A673 (cell line): ENCODE results near the gene RFC2. TPM values are rescaled to one million over a fixed set of nuclear protein-coding genes. Genes with fewer than 3 reads are reported as not detected.

Experiments
- BruUV-seq: library from RNA; stranded (reverse); fragments of 400-500 nt; replicated peaks from 2 replicates; lab custom pipeline; 2021; lab: Mats Ljungman, UMichigan
- CTCF ChIA-PET: fragments of 300-600 bp; sonication (Branson Sonifier 250); formaldehyde crosslinking; loops from one replicate; lab custom pipeline; 2022; ENCODE audit warnings: antibody characterized with exemption; lab: Charles Lee
- POLR2A ChIA-PET: fragments of 300-600 bp; sonication (Branson Sonifier 250); formaldehyde crosslinking; loops from one replicate; lab custom pipeline; 2022; ENCODE audit warnings: antibody characterized with exemption; ENCODE audit not compliant: low non-redundant PET; lab: Charles Lee
- DNase-seq: peaks from one replicate; pipeline ENCODE4 v3.0.0-alpha.2; 2015; ENCODE audit warnings: low spot score
- H3K27ac ChIP-seq: fragments of 200-600 bp; sonication (generic); 2 replicates; pipeline ENCODE4 v1.5.1; 2016; ENCODE audit warnings: mixed run types, low read depth, mild to moderate bottlenecking, mixed read lengths, antibody characterized with exemption, low read length; ENCODE audit not compliant: poor library complexity, severe bottlenecking
- H3K27me3 ChIP-seq: fragments of 200-600 bp; sonication (generic); replicated peaks from 2 replicates; pipeline ENCODE4 v1.6.1; 2017; ENCODE audit warnings: mixed run types, low read depth, mild to moderate bottlenecking, mixed read lengths, antibody characterized with exemption, low read length; ENCODE audit not compliant: insufficient read depth, poor library complexity
- H3K36me3 ChIP-seq: fragments of 200-600 bp; sonication (generic); 2 replicates; pipeline ENCODE4 v1.6.1; 2016; ENCODE audit warnings: mixed run types, mild to moderate bottlenecking, mixed read lengths, antibody characterized with exemption, low read length; ENCODE audit not compliant: insufficient read depth, poor library complexity, severe bottlenecking
- H3K4me1 ChIP-seq: fragments of 200-600 bp; sonication (generic); 2 replicates; pipeline ENCODE4 v1.6.1; 2017; ENCODE audit warnings: mixed run types, mild to moderate bottlenecking, mixed read lengths, antibody characterized with exemption, low read length; ENCODE audit not compliant: insufficient read depth, poor library complexity, severe bottlenecking
- H3K4me3 ChIP-seq: fragments of 200-600 bp; sonication (generic); 2 replicates; pipeline ENCODE4 v1.5.1; 2016; ENCODE audit warnings: low read depth, mixed run types, mild to moderate bottlenecking, mixed read lengths, low read length; ENCODE audit not compliant: poor library complexity, severe bottlenecking
- H3K9me3 ChIP-seq: fragments of 200-600 bp; sonication (generic); 2 replicates; pipeline ENCODE4 v1.6.1; 2016; ENCODE audit warnings: mixed run types, low read depth, mild to moderate bottlenecking, mixed read lengths, antibody characterized with exemption, low read length; ENCODE audit not compliant: poor library complexity, severe bottlenecking
- EZH2 ChIP-seq: fragments of 200-600 bp; sonication (generic); IDR thresholded peaks from 2 replicates; pipeline ENCODE4 v1.6.1; 2017; ENCODE audit warnings: borderline replicate concordance, low read depth, mild to moderate bottlenecking, mixed read lengths, antibody characterized with exemption, low read length; ENCODE audit not compliant: poor library complexity, severe bottlenecking
- intact Hi-C: fragments of 100-400 bp; cut with micrococcal nuclease; formaldehyde crosslinking; loops from one replicate; pipeline ENCODE4 v1.10.0; 2022; ENCODE audit not compliant: unreplicated experiment
- total RNA-seq: library from RNA; stranded (reverse); gene quantifications from 2 replicates; pipeline ENCODE4 v1.2.3, GENCODE V29; 2021
- TF ChIP-seq, protein P1 (sequence below): fragments of 300-800, 200-600 bp; sonication (generic); conservative IDR thresholded peaks from 2 replicates; pipeline ENCODE4 v1.5.1; 2017; ENCODE audit warnings: low read depth, mild to moderate bottlenecking, antibody characterized with exemption, low read length, moderate library complexity, mixed read lengths

Gene RFC2
- total RNA-seq, 1 experiment from 2014 or later = 125 TPM

DNA sequence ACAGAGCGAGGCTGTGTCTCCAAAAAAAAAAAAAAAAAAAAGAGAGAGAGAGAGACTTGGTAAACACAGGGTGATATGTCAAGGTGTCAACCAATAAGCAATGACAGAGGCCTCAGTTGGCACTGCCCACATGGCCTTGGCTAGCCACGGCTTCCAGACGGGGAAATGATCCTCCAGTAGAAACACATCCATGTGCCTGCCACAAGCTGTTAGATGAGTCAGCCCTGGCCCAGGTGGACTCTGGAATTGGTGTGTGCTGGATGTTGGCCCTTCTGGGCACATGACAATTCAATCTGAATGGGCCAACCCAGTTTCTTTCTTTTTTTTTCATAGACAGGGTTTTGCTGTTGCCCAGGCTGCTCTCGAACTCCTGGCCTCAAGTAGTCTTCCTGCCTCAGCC is 13.7 kb downstream of the RFC2 start:
- DNase-seq = no peak
- Histone ChIP-seq H3K36me3 (peaks cover 96% of the 10 kb centered on the region), H3K4me3 (no peak overlapping the region), H3K27ac (no peak overlapping the region), H3K4me1 (no peaks in the 10 kb centered on the region), H3K9me3 (no peaks in the 10 kb centered on the region), H3K27me3 (no peaks in the 10 kb centered on the region)
- ChIA-PET POLR2A (no interaction called here), CTCF (interaction anchor here (0.7 kb wide), 1 partner anchor 198 kb away, joined by 3 read pairs; no protein-coding TSS in a partner anchor)
- no peak for TF ChIP-seq EZH2
- TF ChIP-seq, protein P1, sequence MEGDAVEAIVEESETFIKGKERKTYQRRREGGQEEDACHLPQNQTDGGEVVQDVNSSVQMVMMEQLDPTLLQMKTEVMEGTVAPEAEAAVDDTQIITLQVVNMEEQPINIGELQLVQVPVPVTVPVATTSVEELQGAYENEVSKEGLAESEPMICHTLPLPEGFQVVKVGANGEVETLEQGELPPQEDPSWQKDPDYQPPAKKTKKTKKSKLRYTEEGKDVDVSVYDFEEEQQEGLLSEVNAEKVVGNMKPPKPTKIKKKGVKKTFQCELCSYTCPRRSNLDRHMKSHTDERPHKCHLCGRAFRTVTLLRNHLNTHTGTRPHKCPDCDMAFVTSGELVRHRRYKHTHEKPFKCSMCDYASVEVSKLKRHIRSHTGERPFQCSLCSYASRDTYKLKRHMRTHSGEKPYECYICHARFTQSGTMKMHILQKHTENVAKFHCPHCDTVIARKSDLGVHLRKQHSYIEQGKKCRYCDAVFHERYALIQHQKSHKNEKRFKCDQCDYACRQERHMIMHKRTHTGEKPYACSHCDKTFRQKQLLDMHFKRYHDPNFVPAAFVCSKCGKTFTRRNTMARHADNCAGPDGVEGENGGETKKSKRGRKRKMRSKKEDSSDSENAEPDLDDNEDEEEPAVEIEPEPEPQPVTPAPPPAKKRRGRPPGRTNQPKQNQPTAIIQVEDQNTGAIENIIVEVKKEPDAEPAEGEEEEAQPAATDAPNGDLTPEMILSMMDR = no peak
- no TSS peak for BruUV-seq
- intact Hi-C loops = no loop called here

DNA sequence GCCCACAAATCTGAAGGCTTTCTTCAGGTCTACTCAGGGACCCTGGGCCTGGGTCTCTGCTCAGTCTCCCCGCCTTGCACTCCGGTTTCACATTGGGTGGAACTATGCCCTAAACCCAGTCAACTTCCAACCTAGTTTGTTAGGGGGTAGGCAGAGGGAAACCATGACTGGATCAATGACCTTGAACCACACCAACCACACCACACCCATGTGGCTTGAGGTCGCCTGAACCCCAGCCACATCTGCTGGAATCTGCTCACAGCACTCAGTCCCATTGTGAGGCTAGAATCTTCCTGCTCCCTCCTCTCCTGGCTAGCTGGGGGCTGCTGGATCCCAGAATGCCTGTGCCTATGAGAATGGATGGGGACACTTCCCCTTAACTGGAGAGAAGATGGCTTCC is 17.9 kb downstream of the RFC2 start:
- Histone ChIP-seq H3K27me3 (no peaks in the 10 kb centered on the region), H3K4me3 (no peak overlapping the region), H3K4me1 (no peaks in the 10 kb centered on the region), H3K27ac (no peak overlapping the region), H3K9me3 (no peaks in the 10 kb centered on the region), H3K36me3 (peaks cover 87% of the 10 kb centered on the region)
- TF ChIP-seq EZH2 = no peak
- TF ChIP-seq, protein P1 = no peak
- intact Hi-C loops = no loop called here
- DNase-seq = no peak
- BruUV-seq = no TSS peak
- CTCF ChIA-PET = no interaction called here
- POLR2A ChIA-PET = no interaction called here

DNA sequence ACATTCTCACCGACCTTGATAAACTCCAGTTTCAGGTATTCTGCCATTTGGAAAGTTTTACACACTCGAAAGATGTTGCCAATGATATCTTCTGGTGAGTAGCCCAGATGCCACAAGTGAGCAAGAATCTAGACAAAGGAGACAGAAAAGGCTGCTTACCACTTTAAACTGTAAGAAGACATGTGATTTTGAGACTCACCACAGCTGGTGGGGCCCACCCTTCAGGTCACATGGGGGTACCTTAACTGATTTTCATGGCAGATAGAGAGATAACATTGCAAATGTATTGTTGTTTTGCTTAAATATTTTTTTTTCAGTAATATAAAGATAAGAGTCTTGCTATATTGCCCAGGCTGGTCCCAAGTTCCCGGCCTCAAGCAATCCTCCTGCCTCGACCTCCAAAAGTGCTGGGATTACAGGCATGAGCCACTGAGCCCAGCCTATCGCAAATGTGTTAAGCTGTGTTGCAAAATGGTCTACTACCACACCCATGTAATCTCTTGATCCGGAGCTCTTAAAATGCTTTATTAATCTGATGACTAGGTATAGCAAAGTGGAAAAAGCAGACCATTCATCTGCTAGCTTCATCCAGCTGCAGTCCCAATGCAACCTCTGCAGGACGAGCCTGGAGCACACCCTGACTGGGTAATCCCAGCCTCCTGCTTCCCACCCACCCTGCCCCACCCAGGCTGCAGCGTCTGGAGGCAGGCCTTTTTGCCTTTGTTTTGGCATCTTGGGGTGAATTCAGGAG is 18.5 kb downstream of the RFC2 start:
- POLR2A ChIA-PET = no interaction called here
- Histone ChIP-seq H3K27ac (no peak overlapping the region), H3K9me3 (no peaks in the 10 kb centered on the region), H3K4me1 (no peaks in the 10 kb centered on the region), H3K36me3 (peaks cover 88% of the 10 kb centered on the region), H3K27me3 (no peaks in the 10 kb centered on the region), H3K4me3 (no peak overlapping the region)
- no peak for TF ChIP-seq EZH2
- TF ChIP-seq, protein P1 = no peak
- intact Hi-C loops = no loop called here
- no TSS peak for BruUV-seq
- DNase-seq = no peak
- CTCF ChIA-PET = no interaction called here
